ENCODE results near the gene LDLRAD1.

DNA sequence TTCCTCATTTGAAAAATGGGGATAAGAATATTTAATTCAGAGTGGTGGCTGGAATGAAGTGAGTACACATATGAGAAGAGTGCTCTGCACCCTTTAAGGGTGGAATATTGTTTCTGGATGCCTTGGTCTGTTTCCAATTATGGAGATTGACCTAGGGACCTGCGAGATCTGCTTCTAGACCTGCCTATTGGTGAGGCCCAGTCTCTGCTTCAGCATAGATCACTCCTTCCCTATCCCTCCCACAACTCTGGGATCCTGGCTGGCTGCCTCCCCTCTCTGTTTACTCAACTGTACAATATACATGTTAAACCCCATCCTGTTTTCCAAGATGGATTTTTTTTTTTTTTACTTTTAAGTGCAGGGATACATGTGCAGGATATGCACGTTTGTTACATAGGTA is 6.4 kb upstream of the LDLRAD1 start:
- no peak for TF ChIP-seq ZNF274 (IDR thresholded peaks at IDR 0.05; ENCODE audit: low read depth, low read length)
- TF ChIP-seq YY1 (IDR thresholded peaks at IDR 0.05; ENCODE audit: insufficient read depth, insufficient read length) = no peak

Measured in NT2/D1 (cell line).